HG03342 (cell line): Measurements from ENCODE around the gene NTN1.

Experiments
- ATAC-seq: cut with Tn5 transposase; IDR thresholded peaks from one replicate; pipeline ENCODE4 v1.9.1; 2021; ENCODE audit warnings: mild to moderate bottlenecking, moderate library complexity; ENCODE audit not compliant: unreplicated experiment

Gene NTN1

DNA sequence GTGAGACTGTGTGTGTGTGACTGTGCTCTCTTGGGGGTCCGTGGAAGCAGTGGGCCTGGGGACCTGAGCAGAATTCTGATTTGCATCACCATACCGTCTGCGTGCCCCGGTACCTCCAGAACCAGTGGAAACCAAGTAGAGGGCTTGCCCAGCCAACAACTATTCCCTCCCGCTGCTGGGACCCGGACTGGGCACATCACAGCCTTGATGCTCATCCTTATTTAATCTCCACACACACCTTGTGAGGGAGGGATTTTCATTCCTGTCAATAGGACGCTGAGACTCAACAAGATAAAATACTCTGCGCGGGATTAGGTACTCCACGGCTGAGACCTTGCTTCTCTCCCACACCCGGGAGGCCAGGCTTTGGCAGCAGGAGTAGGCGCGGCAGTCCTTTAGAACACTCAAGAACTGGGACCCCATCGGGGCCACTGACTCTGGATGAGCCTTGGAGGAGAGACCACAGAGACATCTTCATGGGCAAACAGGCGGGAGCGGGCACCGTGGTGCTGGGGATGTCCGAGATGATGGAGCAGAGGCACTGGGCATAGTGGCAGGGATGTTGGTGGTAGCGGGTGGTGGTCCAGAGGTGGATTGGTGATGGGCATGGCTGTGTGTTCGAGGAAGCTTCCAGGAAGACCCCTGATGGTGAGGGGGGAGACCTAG lies 208.0 kb downstream of the NTN1 start:
- no peak for ATAC-seq

DNA sequence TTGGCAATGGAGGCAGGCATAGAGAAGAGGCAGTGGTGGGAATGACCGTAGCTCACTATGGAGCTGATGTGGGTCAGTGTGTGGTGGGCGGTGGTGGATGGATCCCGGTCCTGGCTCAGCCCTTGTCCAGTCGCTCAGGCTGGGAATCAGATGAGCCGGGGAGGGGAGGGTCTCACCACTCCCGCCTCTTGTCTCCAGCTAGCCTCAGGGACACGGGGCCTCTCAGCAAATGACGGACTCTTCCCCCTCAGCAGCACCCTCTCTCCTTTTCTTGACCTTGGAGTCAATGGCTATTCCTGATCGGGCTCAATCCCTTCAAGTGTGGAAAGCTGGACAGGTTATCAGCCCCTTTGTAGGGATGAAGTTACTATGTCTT lies 208.5 kb downstream of the NTN1 start:
- no peak for ATAC-seq

GRCh38 chr17:9230346-9230745 lies 209.0 kb downstream of the NTN1 start:
- no peak for ATAC-seq

- no peak for ATAC-seq
Measured at GRCh38 chr17:9230861-9231260, 209.6 kb downstream of the NTN1 start.

- ATAC-seq: no peak
Measured at GRCh38 chr17:9231449-9232154, 210.3 kb downstream of the NTN1 start.

DNA sequence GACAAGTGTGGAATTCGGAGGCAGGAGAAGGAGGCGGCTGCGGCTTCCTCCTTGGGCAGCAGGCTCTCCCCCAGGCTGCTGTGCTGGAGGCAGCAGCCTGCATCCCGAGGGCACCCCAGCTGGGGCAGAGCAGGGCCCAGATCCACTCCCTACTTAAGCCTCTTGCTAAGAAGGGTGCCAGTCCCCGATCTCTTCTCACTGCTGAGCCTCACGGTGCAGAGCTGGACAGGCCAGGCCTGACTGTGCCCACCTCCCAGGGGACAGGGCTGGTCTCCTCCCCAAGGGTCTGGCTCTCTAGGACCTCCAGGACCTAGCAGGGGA lies 210.8 kb downstream of the NTN1 start:
- no peak for ATAC-seq

DNA sequence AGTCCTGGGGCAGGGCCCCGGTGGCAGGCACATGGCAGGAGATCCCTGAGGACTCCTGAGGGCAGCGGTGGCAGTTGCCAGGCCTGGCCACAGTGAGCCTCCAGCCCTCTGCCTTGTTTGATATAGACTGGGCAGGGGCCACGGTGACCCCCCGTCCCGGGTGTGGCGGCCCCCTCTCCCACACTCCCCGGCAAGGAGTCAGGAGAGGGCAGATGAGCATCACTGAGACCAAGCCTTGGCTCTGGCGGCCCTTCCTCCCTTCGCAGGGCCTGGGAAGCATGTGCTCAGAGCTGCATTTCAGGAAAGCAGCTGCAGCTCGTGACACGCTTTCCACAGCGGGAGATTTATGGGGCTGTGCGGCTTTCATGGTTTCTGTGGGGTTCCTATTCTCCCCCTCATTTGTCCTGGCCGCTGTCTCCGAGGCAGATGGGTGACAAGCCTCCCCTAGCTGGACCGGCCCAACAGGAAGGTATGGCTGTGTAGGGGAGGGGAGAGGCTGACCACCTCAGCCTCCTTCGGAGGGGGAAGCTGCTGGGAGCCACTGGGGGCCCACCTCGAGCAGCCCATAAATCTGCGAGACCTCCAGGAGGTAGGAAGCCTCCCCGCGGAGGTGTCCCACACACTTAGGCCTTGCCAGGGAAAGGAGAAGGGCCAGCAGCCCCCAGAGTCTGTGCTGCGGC lies 211.4 kb downstream of the NTN1 start:
- ATAC-seq: no peak

DNA sequence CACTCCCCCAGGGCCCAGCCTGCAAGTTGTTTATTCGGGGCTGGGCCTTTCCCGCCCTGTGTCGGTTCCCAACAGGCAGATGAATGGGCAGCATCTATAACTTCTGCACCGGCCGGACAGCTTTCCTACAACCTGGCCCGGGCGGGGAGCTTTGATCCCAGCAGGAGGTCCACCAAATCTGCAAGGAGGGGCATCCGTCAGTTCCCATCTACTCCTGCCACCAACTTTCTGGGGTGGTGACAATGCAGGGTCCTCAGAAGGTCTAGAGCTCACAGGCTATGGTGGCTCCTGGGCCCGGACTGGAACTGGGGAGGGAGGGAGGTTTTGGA lies 211.9 kb downstream of the NTN1 start:
- no peak for ATAC-seq

DNA sequence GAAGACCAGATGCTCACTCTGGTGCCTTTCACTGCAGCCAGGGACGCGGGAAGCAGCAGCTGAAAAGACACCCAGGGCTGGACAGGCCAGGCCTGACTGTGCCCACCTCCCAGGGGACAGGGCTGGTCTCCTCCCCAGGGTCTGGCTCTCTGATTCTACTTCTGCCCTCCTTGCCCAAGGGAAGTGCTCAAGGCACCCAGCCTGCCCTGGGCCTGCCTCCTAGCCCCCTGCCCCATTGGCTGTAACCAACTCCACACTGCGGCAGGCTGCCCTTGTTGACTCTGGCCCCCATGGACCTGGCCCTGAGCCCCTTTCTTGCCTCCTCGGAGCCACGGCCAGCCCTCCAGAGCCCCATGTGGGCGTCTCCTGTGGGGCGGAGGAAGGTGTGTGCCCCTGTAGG lies 212.5 kb downstream of the NTN1 start:
- no peak for ATAC-seq

GRCh38 chr17:9234389-9234945 lies 213.2 kb downstream of the NTN1 start:
- no peak for ATAC-seq

GRCh38 chr17:9235346-9235745 lies 214.0 kb downstream of the NTN1 start:
- no peak for ATAC-seq

GRCh38 chr17:9236286-9237052 lies 215.2 kb downstream of the NTN1 start:
- no peak for ATAC-seq

GRCh38 chr17:9237053-9237410 lies 215.7 kb downstream of the NTN1 start:
- no peak for ATAC-seq

- no peak for ATAC-seq
Measured at GRCh38 chr17:9237661-9238301, 216.5 kb downstream of the NTN1 start.

- no peak for ATAC-seq
Measured at GRCh38 chr17:9238340-9239245, 217.3 kb downstream of the NTN1 start.

GRCh38 chr17:9239246-9239792 lies 218.0 kb downstream of the NTN1 start:
- no peak for ATAC-seq

DNA sequence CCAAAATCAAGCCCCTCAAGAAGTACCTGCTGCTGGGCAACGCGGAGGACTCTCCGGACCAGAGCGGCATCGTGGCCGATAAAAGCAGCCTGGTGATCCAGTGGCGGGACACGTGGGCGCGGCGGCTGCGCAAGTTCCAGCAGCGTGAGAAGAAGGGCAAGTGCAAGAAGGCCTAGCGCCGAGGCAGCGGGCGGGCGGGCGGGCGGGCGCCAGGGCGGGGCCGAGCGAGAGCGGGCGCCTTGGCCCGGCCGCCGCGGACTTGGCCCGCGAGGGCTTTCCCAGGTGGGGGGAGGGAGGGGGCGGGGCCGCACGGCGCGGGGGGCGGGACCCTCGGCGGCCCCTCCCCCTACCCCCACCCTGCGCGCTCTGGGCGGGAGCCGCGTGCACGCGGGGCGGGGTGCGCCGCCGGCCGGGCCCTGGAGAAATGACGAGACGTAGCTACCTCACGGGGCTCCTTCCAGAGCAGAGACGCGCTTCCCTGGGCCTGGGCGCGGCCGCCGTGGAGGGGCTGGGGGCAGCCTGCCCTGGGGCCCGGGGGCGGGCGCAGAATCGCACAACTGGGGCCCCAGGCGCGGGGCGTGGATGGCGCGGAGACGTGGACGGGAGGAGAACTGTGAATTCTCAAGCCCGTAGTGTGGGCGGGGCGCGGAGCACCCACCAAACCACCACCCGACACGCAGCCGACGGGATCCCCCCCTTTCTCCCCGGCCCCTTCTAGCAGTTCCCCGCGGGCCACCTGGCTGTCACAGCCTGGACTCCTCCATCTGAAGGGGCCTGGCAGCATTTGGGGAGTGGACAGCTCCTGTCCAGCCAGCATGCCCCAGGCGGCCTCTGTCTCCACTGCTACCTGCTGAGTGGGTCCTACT lies 218.7 kb downstream of the NTN1 start:
- ATAC-seq: peak; percentile 58

DNA sequence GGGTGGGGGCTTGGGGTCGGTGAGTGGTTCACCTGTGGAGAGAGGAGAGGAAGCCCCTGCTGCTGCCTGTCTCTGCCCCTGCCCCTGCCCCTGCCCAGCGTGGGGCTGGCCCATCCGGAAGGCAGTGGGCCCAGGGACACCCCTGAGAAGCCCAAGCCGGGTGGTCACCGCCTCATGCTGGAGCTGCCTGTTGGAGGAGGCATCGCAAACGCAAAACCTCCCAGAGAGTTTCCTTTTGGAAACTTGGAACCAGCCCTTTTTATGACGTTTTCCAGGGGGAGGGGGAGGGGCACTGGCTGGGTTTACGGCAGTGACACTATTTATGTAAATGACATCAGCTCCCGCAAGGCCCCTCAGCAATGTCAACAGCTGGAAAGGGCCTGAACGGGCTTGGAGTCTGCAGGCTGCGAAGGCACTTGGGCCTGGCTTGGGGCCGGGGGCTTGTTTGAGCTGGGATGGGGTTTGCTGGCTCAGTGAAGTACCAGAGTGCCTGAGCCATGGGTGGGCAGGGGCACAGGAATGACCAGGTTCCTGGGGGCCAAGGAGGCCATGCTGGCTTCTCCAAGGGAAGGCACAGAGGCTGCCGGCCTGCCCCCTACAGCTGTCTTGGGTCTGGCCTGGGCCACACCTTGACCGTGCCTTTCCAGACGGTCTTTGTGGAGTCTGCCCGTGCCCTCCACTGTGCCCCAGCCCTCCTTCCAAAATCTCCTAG lies 219.5 kb downstream of the NTN1 start:
- ATAC-seq: no peak
